Trophoblast cell (in vitro differentiated cells and primary cell): ENCODE data around the gene SKIDA1.
A peak's percentile ranks its signal among the peaks of the same experiment; 100 is the strongest.

Experiments used
- DNase-seq, 2 donors: peaks; one replicate each; pipeline ENCODE4 v3.0.0-alpha.2; 2016
- H2AFZ ChIP-seq: 2 replicates; pipeline ENCODE4 v1.6.1; 2013; ENCODE audit warnings: low read length, moderate library complexity, mild to moderate bottlenecking; ENCODE audit not compliant: insufficient read depth, poor library complexity
- H2AK5ac ChIP-seq: 2 replicates; pipeline ENCODE4 v1.6.1; 2013; ENCODE audit warnings: mild to moderate bottlenecking, low read length
- H2BK120ac ChIP-seq: 2 replicates; pipeline ENCODE4 v1.6.1; 2013; ENCODE audit warnings: low read length, mild to moderate bottlenecking, moderate library complexity; ENCODE audit not compliant: insufficient read depth, poor library complexity
- H2BK12ac ChIP-seq: 2 replicates; pipeline ENCODE4 v1.6.1; 2013; ENCODE audit warnings: mild to moderate bottlenecking, low read length, moderate library complexity
- H2BK5ac ChIP-seq: 2 replicates; pipeline ENCODE4 v1.6.1; 2013; ENCODE audit warnings: low read length, low read depth, moderate library complexity, mild to moderate bottlenecking; ENCODE audit not compliant: poor library complexity
- H3K14ac ChIP-seq: 2 replicates; pipeline ENCODE4 v1.6.1; 2013; ENCODE audit warnings: mild to moderate bottlenecking, low read length
- H3K18ac ChIP-seq: 2 replicates; pipeline ENCODE4 v1.6.1; 2013; ENCODE audit warnings: mild to moderate bottlenecking, low read length
- H3K23ac ChIP-seq: 2 replicates; pipeline ENCODE4 v1.6.1; 2013; ENCODE audit warnings: low read length
- H3K27ac ChIP-seq: 2 replicates; pipeline ENCODE4 v1.5.1; 2013; ENCODE audit warnings: low read depth, mild to moderate bottlenecking, inconsistent platforms, low read length, moderate library complexity
- H3K27me3 ChIP-seq: 2 replicates; pipeline ENCODE4 v1.6.1; 2013; ENCODE audit warnings: inconsistent platforms, mild to moderate bottlenecking, low read length, moderate library complexity; ENCODE audit not compliant: insufficient read depth
- H3K36me3 ChIP-seq, 2 experiments: 1 replicate in 1 of 2; 2 replicates in 1 of 2; pipeline ENCODE4 v1.6.1; 2013; ENCODE audit warnings: low read length in 2 of 2, mild to moderate bottlenecking in 2 of 2, moderate library complexity in 1 of 2; ENCODE audit not compliant: insufficient read depth in 2 of 2, control insufficient read depth in 1 of 2
- H3K4ac ChIP-seq: 2 replicates; pipeline ENCODE4 v1.6.1; 2013; ENCODE audit warnings: low read depth, mild to moderate bottlenecking, low read length, moderate library complexity
- H3K4me1 ChIP-seq, 2 experiments: 1 replicate in 1 of 2; 2 replicates in 1 of 2; pipeline ENCODE4 v1.6.1; 2013; ENCODE audit warnings: low read length in 2 of 2, mild to moderate bottlenecking in 2 of 2, moderate library complexity in 1 of 2; ENCODE audit not compliant: insufficient read depth in 2 of 2, control insufficient read depth in 1 of 2
- H3K4me2 ChIP-seq: 2 replicates; pipeline ENCODE4 v1.6.1; 2013; ENCODE audit warnings: inconsistent platforms, mild to moderate bottlenecking, low read length, moderate library complexity
- H3K4me3 ChIP-seq: 2 replicates; pipeline ENCODE4 v1.5.1; 2013; ENCODE audit warnings: mild to moderate bottlenecking, low read depth, low read length, inconsistent platforms
- H3K79me1 ChIP-seq: one replicate; pipeline ENCODE4 v1.6.1; 2013; ENCODE audit warnings: low read length
- H3K79me2 ChIP-seq: 2 replicates; pipeline ENCODE4 v1.6.1; 2013; ENCODE audit warnings: low read length, mild to moderate bottlenecking; ENCODE audit not compliant: control insufficient read depth, insufficient read depth, poor library complexity
- H3K9ac ChIP-seq: 2 replicates; pipeline ENCODE4 v1.6.1; 2013; ENCODE audit warnings: mild to moderate bottlenecking, low read length
- H3K9me3 ChIP-seq: 2 replicates; pipeline ENCODE4 v1.6.1; 2013; ENCODE audit warnings: low read depth, mild to moderate bottlenecking, control low read depth, inconsistent platforms, low read length; ENCODE audit not compliant: insufficient read depth
- H4K12ac ChIP-seq: 2 replicates; pipeline ENCODE4 v1.6.1; 2013; ENCODE audit warnings: low read depth, mild to moderate bottlenecking, low read length, moderate library complexity
- H4K8ac ChIP-seq: 2 replicates; pipeline ENCODE4 v1.6.1; 2013; ENCODE audit warnings: low read depth, mild to moderate bottlenecking, low read length, moderate library complexity
- H4K91ac ChIP-seq: one replicate; pipeline ENCODE4 v1.6.1; 2013; ENCODE audit warnings: low read depth, mild to moderate bottlenecking, low read length, moderate library complexity
- WGBS: extraction: QIAGEN DNeasy Blood & Tissue Kit; methylation state at CpG from one replicate; pipeline ENCODE4 v1.1.7; 2013; ENCODE audit warnings: missing lambda C conversion rate; ENCODE audit not compliant: insufficient read length, insufficient coverage; ENCODE audit errors: extremely low coverage; 5-methylcytosine and 5-hydroxymethylcytosine counted together

The SKIDA1 gene

GRCh38 chr10:21534604-21535493 lies 9.4 kb upstream of the SKIDA1 start:
- H3K14ac ChIP-seq, result peak overlapping the region; percentile 96
- peaks cover 8 to 24% of the 10 kb centered on the region in 2 experiments for H3K36me3 ChIP-seq
- H3K18ac ChIP-seq, result peak overlapping the region; percentile 98
- peak overlapping the region; percentile 89 for H2BK120ac ChIP-seq
- H3K4me3 ChIP-seq, result peak overlapping the region; percentile 92
- no peak overlapping the region for H3K23ac ChIP-seq
- peak overlapping the region; percentile 74 for H2BK12ac ChIP-seq
- peak overlapping the region; percentile 88 for H2AFZ ChIP-seq
- H3K4ac ChIP-seq, result peak overlapping the region; percentile 91
- H3K9ac ChIP-seq, result peak overlapping the region; percentile 96
- H3K27ac ChIP-seq, result peak overlapping the region; percentile 89
- WGBS, result no CpG with 5 or more reads among the region's 96 CpGs
- H4K8ac ChIP-seq, result peak overlapping the region; percentile 95
- peak overlapping the region; percentile 97 for H2AK5ac ChIP-seq
- H3K79me2 ChIP-seq, result peaks cover 15% of the 10 kb centered on the region
- H3K9me3 ChIP-seq, result no peaks in the 10 kb centered on the region
- peak overlapping the region; percentile 93 for H2BK5ac ChIP-seq
- H3K79me1 ChIP-seq, result peaks cover 12% of the 10 kb centered on the region
- DNase-seq, result peak; percentile 66 to 80
- H3K4me1 ChIP-seq, result no peaks in the 10 kb centered on the region
- peak overlapping the region; percentile 87 for H4K12ac ChIP-seq
- H3K27me3 ChIP-seq, result no peaks in the 10 kb centered on the region
- peak overlapping the region; percentile 97 for H4K91ac ChIP-seq
- peak overlapping the region; percentile 81 for H3K4me2 ChIP-seq

GRCh38 chr10:21534280-21534586 lies 8.8 kb upstream of the SKIDA1 start:
- Histone ChIP-seq H3K4me2 (peak overlapping the region; percentile 81), H3K79me2 (peaks cover 15% of the 10 kb centered on the region), H3K4me3 (peak overlapping the region; percentile 92), H2BK120ac (no peak overlapping the region), H2AK5ac (no peak overlapping the region), H2BK5ac (peak overlapping the region; percentile 93), H2BK12ac (no peak overlapping the region), H3K4ac (no peak overlapping the region), H2AFZ (no peak overlapping the region), H3K14ac (no peak overlapping the region), H4K12ac (no peak overlapping the region), H3K4me1 (no peaks in the 10 kb centered on the region), H3K9me3 (no peaks in the 10 kb centered on the region), H3K9ac (peak overlapping the region; percentile 76), H4K8ac (peak overlapping the region; percentile 95), H4K91ac (peak overlapping the region; percentile 97), H3K18ac (no peak overlapping the region), H3K79me1 (peaks cover 12% of the 10 kb centered on the region), H3K36me3 (peaks cover 2 to 18% of the 10 kb centered on the region in 2 experiments), H3K27me3 (no peaks in the 10 kb centered on the region), H3K27ac (peak overlapping the region; percentile 89), H3K23ac (no peak overlapping the region)
- DNase-seq, result no peak
- WGBS, result no CpG with 5 or more reads among the region's 26 CpGs

GRCh38 chr10:21533467-21534279 lies 8.2 kb upstream of the SKIDA1 start, which contains the start of gene MLLT10:
Gene MLLT10 (plus strand): TSS chr10:21534232. CDS start chr10:21534645, 413 bp downstream.
- peak within 1 kb of the TSS; percentile 96 for H3K9ac ChIP-seq
- peak within 1 kb of the TSS; percentile 96 for H3K14ac ChIP-seq
- no peaks in the 10 kb centered on the region for H3K27me3 ChIP-seq
- H3K18ac ChIP-seq, result peak within 1 kb of the TSS; percentile 98
- H3K79me1 ChIP-seq, result peaks cover 12% of the 10 kb centered on the region
- peak within 1 kb of the TSS; percentile 89 for H3K27ac ChIP-seq
- peak within 1 kb of the TSS; percentile 97 for H2AK5ac ChIP-seq
- peaks cover 16% of the 10 kb centered on the region for H3K79me2 ChIP-seq
- H2BK12ac ChIP-seq, result peak within 1 kb of the TSS; percentile 74
- H3K36me3 ChIP-seq, result peaks cover under 1 to 18% of the 10 kb centered on the region in 2 experiments
- peak within 1 kb of the TSS; percentile 95 for H4K8ac ChIP-seq
- no peaks in the 10 kb centered on the region for H3K4me1 ChIP-seq
- peak within 1 kb of the TSS; percentile 88 for H2AFZ ChIP-seq
- H2BK120ac ChIP-seq, result peak within 1 kb of the TSS; percentile 89
- no CpG with 5 or more reads among the region's 74 CpGs for WGBS
- H2BK5ac ChIP-seq, result peak within 1 kb of the TSS; percentile 93
- H3K9me3 ChIP-seq, result no peaks in the 10 kb centered on the region
- H4K12ac ChIP-seq, result peak within 1 kb of the TSS; percentile 87
- no peak within 1 kb of the TSS for H3K23ac ChIP-seq
- H3K4me2 ChIP-seq, result peak within 1 kb of the TSS; percentile 81
- peak within 1 kb of the TSS; percentile 97 for H4K91ac ChIP-seq
- peak; percentile 93 to 95 for DNase-seq
- H3K4me3 ChIP-seq, result peak within 1 kb of the TSS; percentile 92
- H3K4ac ChIP-seq, result peak within 1 kb of the TSS; percentile 91

- peak overlapping the region; percentile 92 for H3K4me3 ChIP-seq
- DNase-seq, result no peak
- peaks cover 12% of the 10 kb centered on the region for H3K79me1 ChIP-seq
- H3K4me2 ChIP-seq, result peak overlapping the region; percentile 79
- peak overlapping the region; percentile 85 for H3K9ac ChIP-seq
- peak overlapping the region; percentile 76 for H2BK120ac ChIP-seq
- no peaks in the 10 kb centered on the region for H3K4me1 ChIP-seq
- peaks cover 16% of the 10 kb centered on the region for H3K79me2 ChIP-seq
- no peaks in the 10 kb centered on the region for H3K9me3 ChIP-seq
- no peak overlapping the region for H2AFZ ChIP-seq
- peaks cover 0 to 14% of the 10 kb centered on the region in 2 experiments for H3K36me3 ChIP-seq
- no peak overlapping the region for H2BK12ac ChIP-seq
- H3K27me3 ChIP-seq, result no peaks in the 10 kb centered on the region
- H4K12ac ChIP-seq, result peak overlapping the region; percentile 10
- no peak overlapping the region for H2AK5ac ChIP-seq
- H3K14ac ChIP-seq, result peak overlapping the region; percentile 83
- H3K23ac ChIP-seq, result no peak overlapping the region
- peak overlapping the region; percentile 89 for H4K91ac ChIP-seq
- peak overlapping the region; percentile 69 for H4K8ac ChIP-seq
- no CpG with 5 or more reads among the region's 10 CpGs for WGBS
- peak overlapping the region; percentile 91 for H2BK5ac ChIP-seq
- H3K4ac ChIP-seq, result no peak overlapping the region
- H3K18ac ChIP-seq, result peak overlapping the region; percentile 82
- H3K27ac ChIP-seq, result peak overlapping the region; percentile 89
These were observed 7.4 kb upstream of the SKIDA1 start for GRCh38 chr10:21532694-21533466.
